GM12878 (cell line): ENCODE measurements around the gene AGBL2. TPM values are rescaled to one million over a fixed set of nuclear protein-coding genes. Genes with fewer than 3 reads are reported as not detected.

Source experiments
- ATAC-seq: fragments of 200-7000 bp; cut with Tn5 transposase; 3 replicates; pipeline ENCODE4 v1.9.1; 2020; ENCODE audit warnings: mild to moderate bottlenecking, moderate library complexity
- BruUV-seq: library from RNA; stranded (reverse); fragments of 400-500 nt; replicated peaks from 2 replicates; lab custom pipeline; 2021; lab: Mats Ljungman, UMichigan
- CTCF ChIA-PET: fragments of 300-600 bp; sonication (Branson Sonifier 250); formaldehyde crosslinking; extraction: SDS; loops from one replicate; lab custom pipeline; 2021; ENCODE audit warnings: inconsistent platforms; lab: Yijun Ruan, JAX
- POLR2A ChIA-PET: fragments of 350-600 bp; formaldehyde crosslinking; extraction: SDS; loops from one replicate; lab custom pipeline; 2021; ENCODE audit warnings: inconsistent platforms; lab: Charles Lee
- RAD21 ChIA-PET: fragments of 300-600 bp; sonication (Branson Sonifier 250); formaldehyde crosslinking; loops from one replicate; lab custom pipeline; 2023; ENCODE audit warnings: antibody characterized with exemption; ENCODE audit not compliant: unreplicated experiment; lab: Charles Lee
- SMC1A ChIA-PET: fragments of 300-600 bp; sonication (Branson Sonifier 250); formaldehyde crosslinking; loops from one replicate; lab custom pipeline; 2023; ENCODE audit not compliant: unreplicated experiment, uncharacterized antibody; lab: Charles Lee
- DNase-seq: peaks from one replicate; pipeline ENCODE4 v3.0.0-alpha.2; 2011; ENCODE audit warnings: low read depth, low spot score
- FAIRE-seq: peaks from 3 replicates; lab custom pipeline; 2011; peaks lifted over from hg19 to GRCh38; lab: Jason Lieb, UNC
- H2AFZ ChIP-seq: 2 replicates; pipeline ENCODE4 v1.6.0; 2011; ENCODE audit warnings: low read depth, low read length, control low read depth; ENCODE audit not compliant: control insufficient read depth
- H3K27ac ChIP-seq: 2 replicates; pipeline ENCODE4 v1.5.1; 2011; ENCODE audit warnings: control low read depth; ENCODE audit not compliant: control insufficient read depth, insufficient read depth
- H3K27me3 ChIP-seq, 2 experiments: replicated peaks in 1 of 2; 2 replicates each; pipeline versions ENCODE4 v1.6.0 to v1.6.1; 2011; ENCODE audit warnings: low read length in 1 of 2; ENCODE audit not compliant: control insufficient read depth in 2 of 2, insufficient read depth in 2 of 2
- H3K36me3 ChIP-seq, 2 experiments: 2 replicates each; pipeline ENCODE4 v1.5.1; 2011; ENCODE audit warnings: low read length in 1 of 2; ENCODE audit not compliant: control insufficient read depth in 2 of 2, insufficient read depth in 2 of 2
- H3K4me1 ChIP-seq: 2 replicates; pipeline ENCODE4 v1.6.1; 2011; ENCODE audit warnings: mild to moderate bottlenecking, low read length, moderate library complexity, mixed read lengths; ENCODE audit not compliant: control insufficient read depth, insufficient read depth
- H3K4me2 ChIP-seq: 2 replicates; pipeline ENCODE4 v1.6.0; 2011; ENCODE audit warnings: control low read depth; ENCODE audit not compliant: control insufficient read depth, insufficient read depth
- H3K4me3 ChIP-seq: fragments of 200-600 bp; sonication (generic); 2 replicates; pipeline ENCODE4 v1.5.1; 2016
- H3K79me2 ChIP-seq: 2 replicates; pipeline ENCODE4 v1.6.0; 2011; ENCODE audit warnings: low read length; ENCODE audit not compliant: control insufficient read depth, insufficient read depth
- H3K9ac ChIP-seq: 2 replicates; pipeline ENCODE4 v1.8.0; 2011; ENCODE audit warnings: low read length, control low read depth, mixed read lengths; ENCODE audit not compliant: control insufficient read depth, insufficient read depth
- H3K9me3 ChIP-seq: replicated peaks from 3 replicates; pipeline ENCODE4 v1.5.1; 2011; ENCODE audit warnings: mild to moderate bottlenecking, low read length; ENCODE audit not compliant: control insufficient read depth, insufficient read depth
- H4K20me1 ChIP-seq: 2 replicates; pipeline ENCODE4 v1.6.0; 2011; ENCODE audit not compliant: control insufficient read depth, insufficient read depth
- ASH2L ChIP-seq: fragments of 300-600, 200-600 bp; sonication (generic); IDR thresholded peaks from 2 replicates; pipeline ENCODE4 v1.6.1; 2017; ENCODE audit warnings: low read depth, mild to moderate bottlenecking, borderline replicate concordance
- BHLHE40 ChIP-seq, 2 experiments: fragments of 450-650 bp in 1 of 2; IDR thresholded peaks; 2 replicates each; pipeline ENCODE4 v1.6.1; 2011 to 2017; ENCODE audit warnings: low read depth in 2 of 2, borderline replicate concordance in 1 of 2, improper control_type of control experiment in 1 of 2, low read length in 1 of 2, mild to moderate bottlenecking in 1 of 2
- CBFB ChIP-seq: IDR thresholded peaks from 2 replicates; pipeline ENCODE4 v1.6.1; 2016; ENCODE audit warnings: antibody characterized with exemption, low read depth
- CREM ChIP-seq: IDR thresholded peaks from 2 replicates; pipeline ENCODE4 v1.6.1; 2014; ENCODE audit warnings: antibody characterized with exemption, low read depth
- HSF1 ChIP-seq: fragments of 150-350 bp; IDR thresholded peaks from 2 replicates; pipeline ENCODE4 v1.6.1; 2014; ENCODE audit warnings: mild to moderate bottlenecking, low read depth, low read length
- NFIC ChIP-seq: IDR thresholded peaks from 2 replicates; pipeline ENCODE4 v1.6.1; 2012; ENCODE audit warnings: low read depth, mild to moderate bottlenecking, inconsistent platforms, low read length, moderate library complexity
- POLR2A ChIP-seq: IDR thresholded peaks from 2 replicates; pipeline ENCODE4 v1.6.1; 2011; ENCODE audit warnings: low read depth, mild to moderate bottlenecking, low read length
- REST ChIP-seq: IDR thresholded peaks from 2 replicates; pipeline ENCODE4 v1.6.1; 2012; ENCODE audit warnings: mild to moderate bottlenecking, low read depth, low read length
- RFX5 ChIP-seq: IDR thresholded peaks from 2 replicates; pipeline ENCODE4 v1.6.1; 2011; ENCODE audit warnings: low read depth, low read length, improper control_type of control experiment
- SIN3A ChIP-seq: IDR thresholded peaks from 2 replicates; pipeline ENCODE4 v1.6.1; 2012; ENCODE audit warnings: low read depth, low read length, improper control_type of control experiment
- TBL1XR1 ChIP-seq: IDR thresholded peaks from 2 replicates; pipeline ENCODE4 v1.6.1; 2012; ENCODE audit warnings: low read depth, low read length, improper control_type of control experiment
- WGBS: methylation state at CpG from one replicate; pipeline ENCODE4 v1.1.6; 2016; ENCODE audit warnings: low lambda C conversion rate; ENCODE audit not compliant: insufficient replicate concordance, insufficient coverage; ENCODE audit errors: missing lambda C conversion rate; 5-methylcytosine and 5-hydroxymethylcytosine counted together
- in situ Hi-C: fragments of 300-500 bp; cut with MboI; formaldehyde crosslinking; loops from 9 replicates; pipeline ENCODE4 v1.14.3; 2018; ENCODE audit warnings: mixed read lengths
- intact Hi-C: fragments of 100-400 bp; cut with micrococcal nuclease; formaldehyde crosslinking; loops from one replicate; pipeline ENCODE4 v1.14.2; 2022; ENCODE audit not compliant: unreplicated experiment
- polyA plus RNA-seq, 11 experiments: library from polyadenylated mRNA; depleted of rRNA in 4 of 11; unstranded in 6 of 11; stranded (reverse) in 5 of 11; fragments of >200 nt; fragmentation: Nextera tagmentation in 4 of 11; fragmentation: Illumina TruSeq in 1 of 11; extraction: Ambion mirVana in 4 of 11; extraction: Trizol in 1 of 11; gene quantifications; 1 replicate in 1 of 11; 2 replicates in 10 of 11; pipeline versions ENCODE4 v1.2.1 to v1.2.3, GENCODE V29; 2011 to 2016; ENCODE audit warnings: inconsistent platforms in 2 of 11, missing spikeins in 2 of 11, low read depth in 1 of 11
- total RNA-seq, 4 experiments: library from RNA; depleted of rRNA in 3 of 4; stranded (reverse); fragments of >200 nt in 3 of 4; fragmentation: Illumina TruSeq in 1 of 4; extraction: Trizol in 1 of 4; gene quantifications; 2 replicates each; pipeline versions ENCODE4 v1.2.1 to v1.2.3, GENCODE V29; 2013 to 2021

The AGBL2 gene
- total and polyA plus RNA-seq, 10 of the 15 experiments (the other 5 are each of a cell fraction or from before 2014, with no cell fraction given), result 0.93 to 12.2 (median 2.9) TPM

GRCh38 chr11:47691979-47692378 is 23.2 kb downstream of the AGBL2 start:
- Histone ChIP-seq H2AFZ (no peak overlapping the region), H3K9ac (no peak overlapping the region), H3K79me2 (no peaks in the 10 kb centered on the region), H3K4me1 (no peaks in the 10 kb centered on the region), H3K27ac (no peak overlapping the region), H4K20me1 (no peaks in the 10 kb centered on the region), H3K36me3 (no peaks in the 10 kb centered on the region), H3K4me2 (no peak overlapping the region), H3K4me3 (no peak overlapping the region), H3K27me3 (no peaks in the 10 kb centered on the region), H3K9me3 (no peaks in the 10 kb centered on the region)
- TF ChIP-seq TBL1XR1 (no peak), CBFB (no peak), RFX5 (no peak), NFIC (no peak), POLR2A (no peak), ASH2L (no peak), CREM (no peak)
- in situ Hi-C loops, result no loop called here
- 32% methylated on average over 2 of the region's 2 CpGs for WGBS
- BruUV-seq, result no TSS peak
- POLR2A ChIA-PET, result no interaction called here
- no peak for FAIRE-seq
- RAD21 ChIA-PET, result no interaction called here
- CTCF ChIA-PET, result no interaction called here
- intact Hi-C loops, result no loop called here
- no peak for DNase-seq
- no peak for ATAC-seq
- SMC1A ChIA-PET, result no interaction called here

GRCh38 chr11:47689480-47689879 is 25.7 kb downstream of the AGBL2 start:
- ChIA-PET CTCF (no interaction called here), RAD21 (no interaction called here), SMC1A (interaction anchor here (1.0 kb wide), 1 partner anchor 259 kb away, joined by 3 read pairs; no protein-coding TSS in a partner anchor), POLR2A (no interaction called here)
- H3K36me3 ChIP-seq, result no peaks in the 10 kb centered on the region
- no peak overlapping the region for H3K27ac ChIP-seq
- H4K20me1 ChIP-seq, result no peaks in the 10 kb centered on the region
- H3K4me2 ChIP-seq, result no peak overlapping the region
- H3K9me3 ChIP-seq, result no peaks in the 10 kb centered on the region
- H2AFZ ChIP-seq, result no peak overlapping the region
- WGBS, result 77% methylated on average over 5 of the region's 5 CpGs
- FAIRE-seq (no peak), ATAC-seq (no peak), DNase-seq (no peak)
- no TSS peak for BruUV-seq
- no peaks in the 10 kb centered on the region for H3K27me3 ChIP-seq
- intact Hi-C loops, result no loop called here
- no peak overlapping the region for H3K4me3 ChIP-seq
- in situ Hi-C loops, result no loop called here
- H3K79me2 ChIP-seq, result no peaks in the 10 kb centered on the region
- H3K9ac ChIP-seq, result no peak overlapping the region
- H3K4me1 ChIP-seq, result no peaks in the 10 kb centered on the region
- TF ChIP-seq TBL1XR1 (no peak), HSF1 (no peak), BHLHE40 (IDR thresholded peaks at IDR 0.05; ENCODE audit: borderline replicate concordance in 1 of 2, low read depth in 2 of 2, low read length in 1 of 2) (no peak), REST (no peak), SIN3A (no peak)
